Gastroesophageal sphincter (tissue), 4 donors: ENCODE data around the gene ADGRG6. TPM values are rescaled to one million over a fixed set of nuclear protein-coding genes. Genes with fewer than 3 reads are reported as not detected.

Experiments
- ATAC-seq: fragments of 150-250 bp; one replicate; pipeline ENCODE4 v1.9.1; 2016; ENCODE audit warnings: mild to moderate bottlenecking, moderate library complexity
- H3K27ac ChIP-seq, 4 donors: fragments of 200-600 bp; sonication (generic) in 3 of 4; 1 replicate in 3 of 4; 2 replicates in 1 of 4; pipeline ENCODE4 v1.5.1; 2016 to 2019
- H3K27me3 ChIP-seq: fragments of 200-600 bp; sonication (generic); one replicate; pipeline ENCODE4 v1.5.1; 2019
- H3K36me3 ChIP-seq, 2 donors: fragments of 200-600 bp; sonication (generic); one replicate each; pipeline ENCODE4 v1.5.1; 2019; ENCODE audit warnings: control low read depth in 1 of 2
- H3K4me1 ChIP-seq, 3 donors: fragments of 200-600 bp; sonication (generic); 1 replicate in 2 of 3; 2 replicates in 1 of 3; pipeline ENCODE4 v1.5.1; 2016 to 2019; ENCODE audit warnings: control low read depth in 2 of 3
- H3K4me3 ChIP-seq, 2 donors: fragments of 200-600 bp; sonication (generic); one replicate each; pipeline ENCODE4 v1.5.1; 2019; ENCODE audit warnings: mild to moderate bottlenecking in 1 of 2, moderate library complexity in 1 of 2
- H3K9me3 ChIP-seq, 3 donors: fragments of 200-600 bp; sonication (generic); one replicate each; pipeline ENCODE4 v1.5.1; 2017 to 2019; ENCODE audit warnings: control low read depth in 2 of 3
- EP300 ChIP-seq: sonication (generic); formaldehyde crosslinking; IDR thresholded peaks from one replicate; pipeline ENCODE4 v1.6.1; 2017; ENCODE audit warnings: antibody characterized with exemption, mild to moderate bottlenecking
- POLR2A ChIP-seq, 2 donors: fragments of 450-650 bp; IDR thresholded peaks; one replicate each; pipeline ENCODE4 v1.6.1; 2017; ENCODE audit warnings: antibody characterized with exemption in 2 of 2, mild to moderate bottlenecking in 2 of 2, moderate library complexity in 1 of 2
- POLR2AphosphoS5 ChIP-seq: sonication (generic); formaldehyde crosslinking; IDR thresholded peaks from one replicate; pipeline ENCODE4 v1.6.1; 2017; ENCODE audit warnings: antibody characterized with exemption
- WGBS, 2 donors: methylation state at CpG; one replicate each; pipeline ENCODE4 v1.1.5; 2018; ENCODE audit warnings: low coverage in 1 of 2; 5-methylcytosine and 5-hydroxymethylcytosine counted together
- total RNA-seq, 4 donors: library from RNA; depleted of rRNA; stranded (reverse); fragments of >200 nt; gene quantifications; one replicate each; pipeline ENCODE4 v1.1.0, GENCODE V29; 2016
- TF ChIP-seq, protein P1 (sequence below), 4 experiments: fragments of 200-600 bp in 2 of 4; fragments of 450-650 bp in 2 of 4; sonication (generic) in 1 of 4; IDR thresholded peaks; one replicate each; pipeline ENCODE4 v1.5.1; 2017 to 2019; ENCODE audit warnings: antibody characterized with exemption in 4 of 4, mild to moderate bottlenecking in 2 of 4, moderate library complexity in 2 of 4

The ADGRG6 gene
- total RNA-seq, 4 donors from 2014 or later = 8.3 to 14.4 (median 11.4) TPM

DNA sequence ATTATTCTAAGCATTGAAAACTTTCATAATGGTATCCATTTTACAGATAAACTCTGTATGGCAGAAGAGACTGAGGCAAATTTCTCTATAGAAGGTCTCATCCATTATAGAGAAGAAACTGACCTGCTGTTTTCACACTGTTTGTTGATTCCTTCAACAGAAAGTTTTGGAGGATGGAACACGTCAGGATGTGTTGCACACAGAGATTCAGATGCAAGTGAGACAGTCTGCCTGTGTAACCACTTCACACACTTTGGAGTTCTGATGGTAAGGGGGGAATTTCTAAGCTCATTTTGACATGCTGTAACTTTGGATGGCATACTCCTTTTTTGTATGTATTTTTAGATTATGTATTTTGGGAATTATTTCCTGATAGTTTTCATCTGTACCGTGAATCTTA, 109.3 kb downstream of the ADGRG6 start:
- no peaks in the 10 kb centered on the region for H3K27me3 ChIP-seq
- no peaks in the 10 kb centered on the region for H3K36me3 ChIP-seq
- 58 to 82% methylated on average over 2 of the region's 2 CpGs for WGBS, 2 donors
- no peak overlapping the region for H3K4me3 ChIP-seq
- no peaks in the 10 kb centered on the region for H3K9me3 ChIP-seq
- no peak for ATAC-seq
- H3K27ac ChIP-seq = no peak overlapping the region
- TF ChIP-seq EP300 (no peak), POLR2AphosphoS5 (no peak), POLR2A (IDR thresholded peaks at IDR 0.05) (no peak)
- TF ChIP-seq, protein P1, sequence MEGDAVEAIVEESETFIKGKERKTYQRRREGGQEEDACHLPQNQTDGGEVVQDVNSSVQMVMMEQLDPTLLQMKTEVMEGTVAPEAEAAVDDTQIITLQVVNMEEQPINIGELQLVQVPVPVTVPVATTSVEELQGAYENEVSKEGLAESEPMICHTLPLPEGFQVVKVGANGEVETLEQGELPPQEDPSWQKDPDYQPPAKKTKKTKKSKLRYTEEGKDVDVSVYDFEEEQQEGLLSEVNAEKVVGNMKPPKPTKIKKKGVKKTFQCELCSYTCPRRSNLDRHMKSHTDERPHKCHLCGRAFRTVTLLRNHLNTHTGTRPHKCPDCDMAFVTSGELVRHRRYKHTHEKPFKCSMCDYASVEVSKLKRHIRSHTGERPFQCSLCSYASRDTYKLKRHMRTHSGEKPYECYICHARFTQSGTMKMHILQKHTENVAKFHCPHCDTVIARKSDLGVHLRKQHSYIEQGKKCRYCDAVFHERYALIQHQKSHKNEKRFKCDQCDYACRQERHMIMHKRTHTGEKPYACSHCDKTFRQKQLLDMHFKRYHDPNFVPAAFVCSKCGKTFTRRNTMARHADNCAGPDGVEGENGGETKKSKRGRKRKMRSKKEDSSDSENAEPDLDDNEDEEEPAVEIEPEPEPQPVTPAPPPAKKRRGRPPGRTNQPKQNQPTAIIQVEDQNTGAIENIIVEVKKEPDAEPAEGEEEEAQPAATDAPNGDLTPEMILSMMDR (IDR thresholded peaks at IDR 0.05) = no peak
- no peaks in the 10 kb centered on the region for H3K4me1 ChIP-seq

DNA sequence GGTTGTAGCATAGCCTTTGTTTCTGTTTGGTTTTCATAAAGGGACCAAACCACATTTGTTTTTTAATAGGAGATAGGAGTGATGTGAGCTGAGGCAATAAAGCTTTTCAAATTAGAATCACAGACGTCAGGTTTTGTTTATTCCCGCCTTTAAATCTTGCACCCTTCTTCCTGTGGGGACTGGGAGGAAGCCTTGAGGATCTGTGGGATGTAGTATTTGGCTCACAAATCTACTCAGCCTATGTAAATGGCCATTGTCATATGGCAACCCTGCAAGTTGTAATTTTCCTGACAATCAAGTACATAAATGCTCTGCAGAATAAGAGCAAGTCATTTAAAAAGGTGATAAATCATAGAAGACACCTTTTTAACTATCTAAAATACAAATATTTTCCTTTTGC, 110.4 kb downstream of the ADGRG6 start:
- Histone ChIP-seq H3K4me1 (no peaks in the 10 kb centered on the region), H3K36me3 (no peaks in the 10 kb centered on the region), H3K27me3 (no peaks in the 10 kb centered on the region), H3K4me3 (no peak overlapping the region), H3K27ac (no peak overlapping the region), H3K9me3 (no peaks in the 10 kb centered on the region)
- ATAC-seq = no peak
- 50 to 56% methylated on average over 2 of the region's 2 CpGs for WGBS, 2 donors
- TF ChIP-seq EP300 = no peak
- no peak for TF ChIP-seq POLR2A (IDR thresholded peaks at IDR 0.05)
- TF ChIP-seq, protein P1 (IDR thresholded peaks at IDR 0.05) = no peak
- no peak for TF ChIP-seq POLR2AphosphoS5

DNA sequence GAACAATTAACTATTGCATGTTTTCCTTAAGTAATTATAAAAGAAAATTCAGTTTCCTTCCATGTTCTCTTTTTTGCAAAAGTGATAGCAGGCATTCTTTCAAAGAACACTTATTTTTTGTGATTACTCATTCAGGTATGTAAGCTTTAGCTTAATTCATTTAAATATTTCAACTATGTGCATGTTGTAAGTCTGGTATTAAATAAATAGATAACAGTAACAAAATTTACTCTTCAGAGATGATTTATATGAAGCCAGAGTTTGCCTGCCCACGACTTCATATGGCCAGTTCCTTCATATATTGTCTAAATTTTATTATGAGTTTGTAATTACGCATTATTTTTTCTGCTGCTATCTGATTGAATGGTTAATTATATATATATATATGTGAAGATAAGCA, 110.9 kb downstream of the ADGRG6 start:
- Histone ChIP-seq H3K4me1 (no peaks in the 10 kb centered on the region), H3K27me3 (no peaks in the 10 kb centered on the region), H3K4me3 (no peak overlapping the region), H3K36me3 (no peaks in the 10 kb centered on the region), H3K27ac (no peak overlapping the region), H3K9me3 (no peaks in the 10 kb centered on the region)
- TF ChIP-seq, protein P1 (IDR thresholded peaks at IDR 0.05) = no peak
- TF ChIP-seq POLR2A (IDR thresholded peaks at IDR 0.05) = no peak
- TF ChIP-seq EP300 = no peak
- no peak for TF ChIP-seq POLR2AphosphoS5
- no peak for ATAC-seq
- WGBS, 2 donors = 75 to 95% methylated on average over 2 of the region's 2 CpGs

DNA sequence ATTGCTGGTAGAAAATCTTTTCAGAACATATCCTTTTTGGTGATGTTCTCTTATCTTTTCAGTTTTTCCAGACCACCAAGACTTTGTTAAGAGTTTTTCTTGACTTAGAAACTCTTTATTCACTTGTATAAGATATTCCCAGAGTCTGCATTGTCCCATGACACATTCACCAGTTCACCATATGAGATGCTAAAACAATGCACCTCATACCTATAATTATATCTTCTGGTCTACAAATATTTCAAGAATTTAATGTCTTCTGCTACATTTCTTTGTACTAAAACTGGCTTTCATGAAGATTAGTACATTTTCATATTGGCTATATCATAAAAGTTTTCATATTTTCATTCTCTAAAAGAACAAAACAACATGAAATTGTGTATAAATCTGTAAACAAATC, 111.3 kb downstream of the ADGRG6 start:
- ATAC-seq = no peak
- no peak for TF ChIP-seq POLR2AphosphoS5
- no peak for TF ChIP-seq EP300
- TF ChIP-seq, protein P1 (IDR thresholded peaks at IDR 0.05) = no peak
- TF ChIP-seq POLR2A (IDR thresholded peaks at IDR 0.05) = no peak
- no peak overlapping the region for H3K27ac ChIP-seq
- H3K4me1 ChIP-seq = no peaks in the 10 kb centered on the region
- H3K36me3 ChIP-seq = no peaks in the 10 kb centered on the region
- H3K27me3 ChIP-seq = no peaks in the 10 kb centered on the region
- H3K9me3 ChIP-seq = no peaks in the 10 kb centered on the region
- no peak overlapping the region for H3K4me3 ChIP-seq

DNA sequence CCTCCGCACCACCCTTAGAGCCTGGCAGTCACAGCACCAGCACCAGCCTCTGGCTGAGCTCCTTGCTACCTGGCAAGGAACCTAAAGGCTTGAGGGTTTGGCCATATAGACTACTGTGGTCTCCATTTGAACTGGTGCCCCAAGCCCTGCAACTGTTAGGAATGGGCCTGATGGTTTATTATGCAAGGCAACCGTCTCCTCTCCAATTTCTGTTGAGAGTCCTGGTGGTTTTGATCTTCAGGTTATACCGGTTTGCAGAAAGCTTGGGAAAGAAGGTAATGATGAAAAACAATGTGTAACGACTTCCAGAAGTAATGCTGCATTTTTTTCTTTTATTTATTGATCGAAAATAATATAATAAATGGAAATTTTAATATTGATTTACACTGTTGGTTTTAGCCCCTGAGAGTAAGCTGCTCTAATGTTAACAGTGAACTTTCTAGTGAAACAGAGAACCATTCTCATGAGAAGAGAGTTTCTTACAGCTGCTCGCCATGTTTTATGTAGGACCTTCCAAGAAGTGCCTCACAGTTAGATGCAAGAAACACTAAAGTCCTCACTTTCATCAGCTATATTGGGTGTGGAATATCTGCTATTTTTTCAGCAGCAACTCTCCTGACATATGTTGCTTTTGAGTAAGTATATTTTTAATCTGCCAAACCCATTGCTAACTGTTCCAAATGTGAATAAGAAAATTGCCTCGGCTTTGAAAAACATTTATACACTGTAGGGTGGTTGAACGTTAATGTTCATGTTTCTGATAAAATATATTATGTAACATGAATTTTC, 112.8 kb downstream of the ADGRG6 start:
- no peaks in the 10 kb centered on the region for H3K27me3 ChIP-seq
- WGBS, 2 donors = 84 to 86% methylated on average over 7 to 8 of the region's 8 CpGs
- no peaks in the 10 kb centered on the region for H3K36me3 ChIP-seq
- no peak overlapping the region for H3K4me3 ChIP-seq
- H3K9me3 ChIP-seq = no peaks in the 10 kb centered on the region
- no peaks in the 10 kb centered on the region for H3K4me1 ChIP-seq
- no peak for ATAC-seq
- no peak for TF ChIP-seq POLR2AphosphoS5
- TF ChIP-seq, protein P1 (IDR thresholded peaks at IDR 0.05) = no peak
- no peak for TF ChIP-seq EP300
- no peak for TF ChIP-seq POLR2A (IDR thresholded peaks at IDR 0.05)
- H3K27ac ChIP-seq = no peak overlapping the region
